MM.1S (cell line): ENCODE results near the gene SETD3.

Experiments
- DNase-seq: peaks from one replicate; pipeline ENCODE4 v3.0.0-alpha.2; 2015
- H2AFZ ChIP-seq: fragments of 300-600 bp; sonication (generic); 2 replicates; pipeline ENCODE4 v1.6.0; 2016; ENCODE audit warnings: antibody characterized with exemption, low read length
- H3F3A ChIP-seq: fragments of 300-600 bp; sonication (generic); 2 replicates; pipeline ENCODE4 v1.6.1; 2016; ENCODE audit warnings: mild to moderate bottlenecking, antibody characterized with exemption, low read length, moderate library complexity, mixed read lengths; ENCODE audit not compliant: insufficient read depth
- H3K27ac ChIP-seq: fragments of 300-600 bp; sonication (generic); 2 replicates; pipeline ENCODE4 v1.5.1; 2016; ENCODE audit warnings: mild to moderate bottlenecking, low read length
- H3K27me3 ChIP-seq: fragments of 300-600 bp; sonication (generic); replicated peaks from 2 replicates; pipeline ENCODE4 v1.6.0; 2016; ENCODE audit warnings: low read length; ENCODE audit not compliant: insufficient read depth
- H3K36me3 ChIP-seq: fragments of 300-600 bp; sonication (generic); replicated peaks from 2 replicates; pipeline ENCODE4 v1.6.1; 2016; ENCODE audit warnings: mild to moderate bottlenecking, low read length, mixed read lengths; ENCODE audit not compliant: insufficient read depth
- H3K4me1 ChIP-seq: fragments of 300-600 bp; sonication (generic); 2 replicates; pipeline ENCODE4 v1.6.1; 2016; ENCODE audit warnings: low read length, mixed read lengths
- H3K4me2 ChIP-seq: fragments of 300-600 bp; sonication (generic); 2 replicates; pipeline ENCODE4 v1.6.0; 2016; ENCODE audit warnings: low read depth, low read length
- H3K4me3 ChIP-seq: fragments of 300-600 bp; sonication (generic); 2 replicates; pipeline ENCODE4 v1.5.1; 2016; ENCODE audit warnings: low read length, mixed read lengths
- H3K79me2 ChIP-seq: fragments of 300-600 bp; sonication (generic); 2 replicates; pipeline ENCODE4 v1.6.1; 2016; ENCODE audit warnings: mixed run types, low read length, mixed read lengths
- H3K9ac ChIP-seq: fragments of 300-600 bp; sonication (generic); 2 replicates; pipeline ENCODE4 v1.6.1; 2016; ENCODE audit warnings: low read length, mixed read lengths
- H3K9me2 ChIP-seq: fragments of 300-600 bp; sonication (generic); replicated peaks from 2 replicates; pipeline ENCODE4 v1.6.1; 2016; ENCODE audit warnings: mild to moderate bottlenecking, low read length, mixed read lengths; ENCODE audit not compliant: insufficient read depth
- H3K9me3 ChIP-seq: fragments of 300-600 bp; sonication (generic); replicated peaks from 2 replicates; pipeline ENCODE4 v1.6.1; 2016; ENCODE audit warnings: mild to moderate bottlenecking, low read length, mixed read lengths; ENCODE audit not compliant: insufficient read depth
- H4K20me1 ChIP-seq: fragments of 300-600 bp; sonication (generic); 2 replicates; pipeline ENCODE4 v1.6.1; 2016; ENCODE audit warnings: mild to moderate bottlenecking, low read length, moderate library complexity, mixed read lengths; ENCODE audit not compliant: insufficient read depth
- EZH2 ChIP-seq: fragments of 300-600 bp; sonication (generic); optimal IDR thresholded peaks from 2 replicates; pipeline ENCODE3; 2017; ENCODE audit warnings: low read depth, mild to moderate bottlenecking, antibody characterized with exemption, low read length, mixed read lengths
- EZH2phosphoT487 ChIP-seq: fragments of 300-600 bp; sonication (generic); IDR thresholded peaks from 2 replicates; pipeline ENCODE4 v1.6.1; 2018; ENCODE audit warnings: antibody characterized with exemption, low read length
- TF ChIP-seq, protein P1 (sequence below): fragments of 300-600 bp; sonication (generic); IDR thresholded peaks from 2 replicates; pipeline ENCODE4 v1.5.1; 2016; ENCODE audit warnings: antibody characterized with exemption, low read length, mixed read lengths

SETD3 gene

DNA sequence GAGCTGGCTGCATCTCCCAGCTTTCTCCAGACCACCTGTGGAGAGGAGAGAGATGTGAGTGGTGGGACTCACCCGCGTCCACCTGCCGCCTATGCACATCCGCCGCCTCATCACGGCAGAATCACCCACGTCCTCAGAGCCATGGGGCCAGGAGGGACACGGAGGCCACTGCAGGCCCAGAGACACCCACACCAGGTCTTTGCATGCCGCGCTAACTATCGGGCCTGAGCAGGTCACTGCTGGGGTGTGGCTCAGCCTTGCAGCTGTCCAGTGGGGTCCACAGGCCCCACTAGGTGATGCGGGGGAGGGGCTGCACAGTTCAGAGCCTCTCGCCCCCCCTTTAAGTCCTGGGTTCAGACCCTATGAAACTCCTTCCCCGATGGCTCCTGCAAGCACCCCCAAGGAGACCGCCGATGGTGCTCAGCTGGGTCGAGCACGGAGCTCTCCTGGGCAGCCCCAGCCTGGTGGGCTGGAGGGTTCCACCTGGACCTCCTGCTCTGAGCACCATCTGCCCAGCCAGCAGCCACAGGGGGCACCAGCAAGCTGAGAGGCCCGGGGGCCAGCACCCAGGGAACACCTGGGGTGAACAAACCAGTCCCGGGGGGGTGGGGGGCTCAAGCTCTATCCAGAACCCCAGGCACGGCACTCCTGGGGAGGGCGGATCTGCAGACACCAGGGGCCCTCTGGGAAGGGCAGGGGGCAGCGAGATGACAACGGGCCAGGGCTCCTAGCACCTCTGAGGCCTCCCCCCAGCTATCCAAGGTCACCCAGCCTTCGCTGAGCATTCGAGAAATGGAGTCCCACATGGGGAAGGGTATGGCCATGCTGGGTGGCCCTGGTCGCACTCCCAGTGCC, 34.9 kb upstream of the SETD3 start:
- Histone ChIP-seq H3K4me1 (no peaks in the 10 kb centered on the region), H3K9me3 (no peaks in the 10 kb centered on the region), H3K79me2 (no peaks in the 10 kb centered on the region), H3K27me3 (no peaks in the 10 kb centered on the region), H3K4me2 (no peak overlapping the region), H3K4me3 (no peak overlapping the region), H3F3A (no peaks in the 10 kb centered on the region), H3K27ac (no peak overlapping the region), H4K20me1 (no peaks in the 10 kb centered on the region), H2AFZ (no peak overlapping the region), H3K9ac (no peak overlapping the region), H3K9me2 (no peaks in the 10 kb centered on the region), H3K36me3 (no peaks in the 10 kb centered on the region)
- no peak for DNase-seq
- TF ChIP-seq EZH2phosphoT487 (no peak), EZH2 (no peak)

DNA sequence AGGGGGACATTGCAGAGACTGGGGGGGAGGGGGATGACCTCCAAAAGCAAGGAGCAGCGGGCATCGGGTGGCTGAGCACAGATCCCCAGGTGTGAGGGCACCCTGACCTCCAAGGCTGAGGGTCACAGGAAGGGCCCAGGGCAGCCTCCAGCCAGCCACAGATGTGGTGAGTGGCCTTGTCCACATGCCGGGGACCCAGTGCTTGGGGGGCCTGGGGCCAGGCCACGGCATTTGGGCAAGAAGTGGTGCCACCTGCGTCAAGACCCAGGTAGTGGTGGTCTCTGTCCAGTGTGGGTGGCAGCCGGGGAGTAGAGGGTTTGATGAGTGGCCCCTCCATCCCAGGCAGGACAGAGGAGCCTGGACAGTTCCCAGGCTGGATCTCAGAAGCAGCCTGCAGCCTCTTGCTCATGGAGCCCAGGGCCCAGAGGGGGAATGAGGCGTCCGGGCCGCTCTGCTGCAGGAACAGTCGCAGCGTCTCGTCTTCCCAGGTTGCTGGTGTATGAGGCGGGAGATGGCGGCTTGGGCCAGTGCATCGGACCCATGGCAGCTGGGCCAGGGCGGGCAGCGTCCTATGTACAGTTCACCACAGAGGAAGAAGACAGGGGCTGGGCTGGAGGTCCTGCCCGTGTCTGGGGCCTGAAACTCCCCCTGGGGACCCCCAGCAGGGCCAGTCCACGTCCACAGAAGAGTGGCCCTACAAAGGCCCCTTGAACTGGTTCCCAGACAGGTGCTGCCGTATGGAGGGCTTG, 34.1 kb upstream of the SETD3 start:
- H3K27me3 ChIP-seq, result no peaks in the 10 kb centered on the region
- TF ChIP-seq, protein P1, sequence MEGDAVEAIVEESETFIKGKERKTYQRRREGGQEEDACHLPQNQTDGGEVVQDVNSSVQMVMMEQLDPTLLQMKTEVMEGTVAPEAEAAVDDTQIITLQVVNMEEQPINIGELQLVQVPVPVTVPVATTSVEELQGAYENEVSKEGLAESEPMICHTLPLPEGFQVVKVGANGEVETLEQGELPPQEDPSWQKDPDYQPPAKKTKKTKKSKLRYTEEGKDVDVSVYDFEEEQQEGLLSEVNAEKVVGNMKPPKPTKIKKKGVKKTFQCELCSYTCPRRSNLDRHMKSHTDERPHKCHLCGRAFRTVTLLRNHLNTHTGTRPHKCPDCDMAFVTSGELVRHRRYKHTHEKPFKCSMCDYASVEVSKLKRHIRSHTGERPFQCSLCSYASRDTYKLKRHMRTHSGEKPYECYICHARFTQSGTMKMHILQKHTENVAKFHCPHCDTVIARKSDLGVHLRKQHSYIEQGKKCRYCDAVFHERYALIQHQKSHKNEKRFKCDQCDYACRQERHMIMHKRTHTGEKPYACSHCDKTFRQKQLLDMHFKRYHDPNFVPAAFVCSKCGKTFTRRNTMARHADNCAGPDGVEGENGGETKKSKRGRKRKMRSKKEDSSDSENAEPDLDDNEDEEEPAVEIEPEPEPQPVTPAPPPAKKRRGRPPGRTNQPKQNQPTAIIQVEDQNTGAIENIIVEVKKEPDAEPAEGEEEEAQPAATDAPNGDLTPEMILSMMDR, result no peak
- TF ChIP-seq EZH2phosphoT487 (no peak), EZH2 (no peak)
- no peak overlapping the region for H3K27ac ChIP-seq
- H3K9me2 ChIP-seq, result no peaks in the 10 kb centered on the region
- no peaks in the 10 kb centered on the region for H3K4me1 ChIP-seq
- H3K9ac ChIP-seq, result no peak overlapping the region
- no peak overlapping the region for H3K4me2 ChIP-seq
- H3F3A ChIP-seq, result no peaks in the 10 kb centered on the region
- no peaks in the 10 kb centered on the region for H3K79me2 ChIP-seq
- H3K9me3 ChIP-seq, result no peaks in the 10 kb centered on the region
- no peak for DNase-seq
- no peak overlapping the region for H2AFZ ChIP-seq
- H4K20me1 ChIP-seq, result no peaks in the 10 kb centered on the region
- H3K4me3 ChIP-seq, result no peak overlapping the region
- H3K36me3 ChIP-seq, result no peaks in the 10 kb centered on the region

- no peaks in the 10 kb centered on the region for H3K36me3 ChIP-seq
- H3F3A ChIP-seq, result no peaks in the 10 kb centered on the region
- no peak overlapping the region for H2AFZ ChIP-seq
- H3K9ac ChIP-seq, result no peak overlapping the region
- H3K4me1 ChIP-seq, result no peaks in the 10 kb centered on the region
- no peak overlapping the region for H3K4me2 ChIP-seq
- H3K9me2 ChIP-seq, result no peaks in the 10 kb centered on the region
- no peaks in the 10 kb centered on the region for H3K79me2 ChIP-seq
- no peak overlapping the region for H3K27ac ChIP-seq
- TF ChIP-seq, protein P1, result no peak
- no peak for TF ChIP-seq EZH2
- no peak for TF ChIP-seq EZH2phosphoT487
- no peak for DNase-seq
- H4K20me1 ChIP-seq, result no peaks in the 10 kb centered on the region
- no peaks in the 10 kb centered on the region for H3K27me3 ChIP-seq
- no peaks in the 10 kb centered on the region for H3K9me3 ChIP-seq
- H3K4me3 ChIP-seq, result no peak overlapping the region
These were observed 33.4 kb upstream of the SETD3 start for GRCh38 chr14:99513946-99514551.
